GM18502 (cell line): ENCODE data around the gene POU5F1.
"Not testable (repeated sequence)": the region's sequence is repeated elsewhere in the genome, so short reads cannot be mapped to it uniquely, and the experiment has no call there.

Experiments
- ATAC-seq: cut with Tn5 transposase; IDR thresholded peaks from one replicate; pipeline ENCODE4 v1.9.1; 2021; ENCODE audit warnings: mild to moderate bottlenecking; ENCODE audit not compliant: unreplicated experiment, poor library complexity

Gene POU5F1

DNA sequence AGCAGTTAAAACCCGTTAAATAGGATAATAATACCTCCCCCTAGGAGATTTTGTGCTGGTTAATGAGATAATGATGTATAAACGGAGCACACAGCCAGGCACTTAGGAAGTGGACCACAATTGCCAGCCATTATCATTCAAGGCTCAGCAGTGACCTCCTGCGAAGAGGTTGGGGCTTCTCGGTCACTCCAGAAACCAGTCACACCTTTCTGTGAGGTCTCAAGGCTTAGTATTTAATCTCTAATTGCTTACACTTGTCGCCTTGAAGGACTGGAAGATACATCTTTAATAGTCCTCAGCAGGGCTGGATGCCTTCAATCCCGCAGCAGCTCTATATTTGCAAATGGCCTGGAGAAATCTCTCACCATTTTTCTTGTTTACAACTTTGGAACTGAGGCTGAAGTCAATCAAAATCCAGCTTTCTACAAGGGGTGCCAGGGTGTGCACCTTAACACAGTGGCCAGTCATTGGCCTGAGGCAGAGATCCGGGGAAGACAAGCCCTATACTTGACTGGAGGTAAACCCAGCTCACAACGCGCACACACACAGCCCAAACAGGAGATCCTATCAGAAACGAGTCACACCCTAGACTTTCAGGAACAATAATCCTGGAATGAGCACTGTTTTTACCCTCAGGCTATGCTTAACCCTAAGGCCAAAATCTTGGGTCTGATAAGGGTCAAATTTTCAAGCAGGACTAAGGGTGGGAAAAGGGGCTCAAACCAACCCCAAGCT, 1.2 kb downstream of the POU5F1 start:
- ATAC-seq = no peak

DNA sequence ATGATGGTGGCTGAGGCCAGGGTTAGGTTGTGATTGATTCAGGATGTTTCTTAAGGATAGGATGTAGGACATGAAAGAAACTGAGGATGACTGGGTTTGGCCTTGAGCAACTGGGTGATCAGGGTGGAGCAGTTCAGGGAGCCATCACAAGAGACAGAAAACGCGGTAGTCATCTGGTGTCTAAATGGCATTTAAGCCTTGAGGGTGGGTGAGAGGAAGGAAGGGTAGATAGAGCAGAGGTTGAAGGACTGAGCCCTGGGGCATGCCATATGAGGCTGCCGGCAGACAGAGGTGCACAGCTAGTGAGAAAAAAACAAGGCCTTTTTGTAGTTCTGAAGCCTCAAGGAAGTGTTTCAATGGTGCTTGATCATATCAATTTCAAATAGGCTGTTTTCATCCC, 1.9 kb downstream of the POU5F1 start:
- no peak for ATAC-seq

- ATAC-seq = no peak
These were observed 4.5 kb downstream of the POU5F1 start for GRCh38 chr6:31165986-31166385.

DNA sequence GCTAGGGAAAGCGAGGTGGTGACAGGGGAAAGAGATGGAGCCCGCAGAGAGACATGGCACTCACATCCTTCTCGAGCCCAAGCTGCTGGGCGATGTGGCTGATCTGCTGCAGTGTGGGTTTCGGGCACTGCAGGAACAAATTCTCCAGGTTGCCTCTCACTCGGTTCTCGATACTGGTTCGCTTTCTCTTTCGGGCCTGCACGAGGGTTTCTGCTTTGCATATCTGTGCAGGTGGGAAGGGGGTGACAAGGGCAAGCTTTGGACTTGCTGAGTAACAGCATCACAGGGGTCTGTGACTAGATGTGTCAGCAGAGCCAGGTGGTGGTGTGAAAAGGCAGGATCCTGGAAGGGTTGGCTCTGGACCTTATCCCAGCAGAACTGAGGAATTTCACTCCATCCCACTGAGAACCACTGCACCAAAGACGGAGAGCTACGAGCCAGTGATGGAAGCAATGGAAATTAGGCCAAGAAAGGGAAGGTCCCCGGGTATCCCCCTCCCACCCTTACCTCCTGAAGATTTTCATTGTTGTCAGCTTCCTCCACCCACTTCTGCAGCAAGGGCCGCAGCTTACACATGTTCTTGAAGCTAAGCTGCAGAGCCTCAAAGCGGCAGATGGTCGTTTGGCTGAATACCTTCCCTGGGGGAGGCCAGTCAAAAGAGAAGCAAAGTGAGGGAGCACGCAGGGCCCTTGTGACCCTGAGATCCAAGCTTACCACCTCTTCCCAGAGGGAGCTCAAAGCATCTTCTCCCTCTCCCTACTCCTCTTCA, 5.2 kb downstream of the POU5F1 start:
- peak; percentile 79 for ATAC-seq

DNA sequence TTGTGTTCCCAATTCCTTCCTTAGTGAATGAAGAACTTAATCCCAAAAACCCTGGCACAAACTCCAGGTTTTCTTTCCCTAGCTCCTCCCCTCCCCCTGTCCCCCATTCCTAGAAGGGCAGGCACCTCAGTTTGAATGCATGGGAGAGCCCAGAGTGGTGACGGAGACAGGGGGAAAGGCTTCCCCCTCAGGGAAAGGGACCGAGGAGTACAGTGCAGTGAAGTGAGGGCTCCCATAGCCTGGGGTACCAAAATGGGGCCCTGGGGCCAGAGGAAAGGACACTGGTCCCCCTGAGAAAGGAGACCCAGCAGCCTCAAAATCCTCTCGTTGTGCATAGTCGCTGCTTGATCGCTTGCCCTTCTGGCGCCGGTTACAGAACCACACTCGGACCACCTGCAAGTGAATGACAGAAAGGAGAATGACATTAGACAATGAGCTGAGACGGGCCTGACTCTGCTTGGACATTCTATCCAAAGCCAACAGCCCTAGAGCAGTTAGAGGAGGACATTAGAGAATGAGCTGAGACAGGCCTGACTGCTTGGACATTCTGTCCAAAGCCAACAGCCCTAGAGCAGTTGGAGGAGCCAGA, 5.9 kb downstream of the POU5F1 start:
- ATAC-seq = not testable (repeated sequence)

DNA sequence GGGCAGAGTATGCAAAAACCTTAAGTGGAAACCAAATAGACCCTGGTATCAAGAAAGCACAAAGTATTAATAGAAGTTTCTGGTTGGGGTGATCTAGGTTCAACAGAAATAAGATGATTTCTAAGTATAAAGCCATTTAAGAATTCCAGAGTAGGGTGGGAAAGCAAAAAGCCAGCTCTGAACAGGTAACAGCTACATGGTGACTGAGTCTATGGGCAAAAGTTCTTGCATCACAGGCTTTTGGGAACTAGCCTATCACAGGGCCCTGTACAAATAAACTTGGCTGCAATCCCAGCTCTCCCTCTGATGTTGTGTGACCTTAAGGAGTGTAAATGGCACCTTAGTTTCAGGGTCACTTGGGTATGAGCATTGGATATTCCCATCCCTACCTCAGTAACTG, 6.6 kb downstream of the POU5F1 start:
- ATAC-seq = no peak

DNA sequence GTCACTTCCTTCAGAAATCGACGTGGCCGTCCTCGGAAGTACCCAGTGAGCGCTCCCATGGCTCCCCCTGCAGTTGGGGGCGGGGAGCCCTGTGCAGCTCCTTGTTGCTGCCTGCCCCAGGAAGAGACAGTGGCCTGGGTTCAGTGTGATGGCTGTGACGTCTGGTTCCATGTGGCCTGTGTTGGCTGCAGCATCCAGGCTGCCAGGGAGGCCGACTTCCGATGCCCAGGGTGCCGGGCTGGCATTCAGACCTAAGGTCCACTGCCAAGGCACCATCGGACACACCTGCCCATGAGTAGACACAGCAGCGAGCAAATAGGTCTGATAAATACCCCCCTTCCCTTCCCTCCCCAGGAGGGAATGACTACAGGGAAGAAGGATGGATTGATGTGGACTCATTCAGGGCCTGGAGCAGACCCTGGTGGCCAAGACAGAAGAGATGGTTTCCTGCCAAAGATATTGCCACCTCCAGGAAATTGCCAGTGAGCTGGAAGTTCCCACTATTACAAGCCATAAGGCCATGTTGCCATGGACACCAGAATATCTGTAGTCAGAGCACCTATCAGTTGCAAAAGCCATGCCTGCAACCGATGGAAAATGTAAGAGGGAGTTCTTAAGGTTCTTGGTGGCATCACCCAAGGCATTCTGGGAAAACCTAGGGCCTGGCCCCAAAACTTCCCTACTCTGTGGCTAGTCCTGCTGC, 7.9 kb downstream of the POU5F1 start:
- no peak for ATAC-seq

- ATAC-seq = no peak
These were observed 9.0 kb downstream of the POU5F1 start for GRCh38 chr6:31161216-31162126.

DNA sequence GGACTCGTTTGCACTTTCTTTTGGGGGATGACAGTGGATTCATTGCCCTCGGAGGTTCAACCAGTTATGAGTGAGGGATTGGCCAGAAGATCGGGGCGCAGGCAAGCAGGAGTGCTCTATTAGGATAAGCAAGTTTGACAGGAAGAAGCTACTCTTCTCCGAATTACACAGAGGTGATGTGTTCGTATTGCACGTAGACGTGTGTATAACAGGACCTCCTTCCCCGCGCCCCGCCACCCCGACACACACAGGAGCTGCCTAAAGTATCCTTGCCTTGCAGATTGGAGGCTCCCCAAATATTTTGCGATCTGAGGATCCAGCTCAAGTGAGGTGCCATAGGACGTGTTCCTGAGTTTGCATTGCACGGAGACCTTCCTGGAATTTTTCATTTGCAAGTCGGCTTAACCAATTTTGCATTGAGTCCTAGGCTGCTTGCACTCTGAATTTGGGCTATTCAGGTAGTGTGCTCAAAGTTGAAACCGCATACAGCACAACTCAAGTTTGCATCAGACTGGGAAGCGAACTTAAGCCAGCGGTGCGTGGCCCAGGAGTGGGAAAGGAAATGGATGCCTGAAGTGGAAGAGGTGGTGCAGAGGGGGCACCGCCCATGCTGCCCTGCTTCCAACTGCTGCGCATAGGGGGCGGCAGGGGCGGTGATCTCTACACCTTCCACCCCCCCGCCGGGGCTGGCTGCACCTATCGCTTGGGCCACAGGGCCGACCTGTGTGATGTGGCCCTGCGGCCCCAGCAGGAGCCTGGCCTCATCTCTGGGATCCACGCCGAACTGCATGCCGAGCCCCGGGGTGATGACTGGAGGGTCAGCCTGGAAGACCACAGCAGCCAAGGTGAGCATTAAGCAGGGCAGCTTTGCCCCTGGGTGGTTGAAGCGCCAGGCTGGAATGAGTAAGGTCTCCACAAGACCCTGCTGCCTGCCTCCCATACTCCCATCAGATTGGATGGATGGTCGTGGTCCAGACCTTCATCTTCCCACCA, 11.3 kb downstream of the POU5F1 start:
- ATAC-seq = no peak

GRCh38 chr6:31158140-31158862, 12.2 kb downstream of the POU5F1 start, which contains the start of gene TCF19:
TCF19 (plus strand) TSS chr6:31158589; CDS start chr6:31159470, 881 bp downstream.
- ATAC-seq = peak; percentile 76

DNA sequence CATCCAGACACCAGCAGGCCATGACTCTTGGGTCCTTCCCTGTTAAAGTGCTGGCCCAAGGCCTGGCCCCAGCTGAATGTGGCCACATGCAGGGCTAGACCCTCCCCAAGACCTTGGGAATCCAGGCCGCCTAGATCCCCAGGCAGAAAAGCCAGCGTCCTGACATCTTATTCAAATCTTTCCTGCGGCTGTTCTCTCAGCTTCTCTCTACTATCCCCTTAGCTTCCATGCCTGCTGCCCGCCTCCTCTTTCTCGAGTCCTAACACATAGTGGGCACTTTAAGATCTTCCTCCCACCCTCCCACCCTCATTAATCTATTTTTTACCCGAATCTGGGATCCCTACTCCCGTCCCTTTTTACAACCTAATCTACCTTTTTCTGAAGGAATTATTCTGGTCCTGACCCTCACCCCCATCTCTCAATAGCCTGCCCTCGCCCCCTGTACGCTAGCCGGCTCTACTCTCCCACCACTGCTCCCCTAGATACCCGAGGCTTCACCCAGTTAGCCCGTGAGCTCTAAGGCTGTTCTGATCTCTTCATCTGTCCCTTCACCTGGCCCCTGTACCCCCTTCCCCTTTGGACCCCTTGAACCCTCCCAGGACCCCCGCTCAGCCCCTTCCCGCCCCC, 12.9 kb downstream of the POU5F1 start, which contains the start of gene CCHCR1:
Gene CCHCR1 (minus strand): TSS at position 290 of the 627 bp plus-strand sequence. CDS start 202 bp downstream, at position 88.
- ATAC-seq = peak; percentile 8

DNA sequence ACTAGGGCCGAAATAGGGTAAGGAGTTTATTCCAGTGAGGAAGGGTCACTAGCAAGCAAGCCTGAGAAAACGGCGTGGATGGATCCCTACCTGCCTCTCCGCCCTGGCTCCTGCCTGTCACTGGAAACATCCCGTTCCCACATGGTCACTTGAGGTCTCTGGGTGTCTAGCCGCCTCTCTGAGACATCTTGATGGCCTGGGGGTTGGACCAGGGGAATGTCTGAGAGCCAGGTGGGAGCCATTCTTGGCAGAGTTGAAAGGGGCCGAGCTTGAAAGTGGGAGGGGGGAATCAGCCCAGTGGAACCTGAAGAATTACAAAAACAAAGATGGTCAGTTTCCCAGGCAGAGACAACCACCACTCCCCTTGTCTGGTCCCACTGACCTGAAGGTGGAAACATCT, 13.8 kb downstream of the POU5F1 start:
- no peak for ATAC-seq

DNA sequence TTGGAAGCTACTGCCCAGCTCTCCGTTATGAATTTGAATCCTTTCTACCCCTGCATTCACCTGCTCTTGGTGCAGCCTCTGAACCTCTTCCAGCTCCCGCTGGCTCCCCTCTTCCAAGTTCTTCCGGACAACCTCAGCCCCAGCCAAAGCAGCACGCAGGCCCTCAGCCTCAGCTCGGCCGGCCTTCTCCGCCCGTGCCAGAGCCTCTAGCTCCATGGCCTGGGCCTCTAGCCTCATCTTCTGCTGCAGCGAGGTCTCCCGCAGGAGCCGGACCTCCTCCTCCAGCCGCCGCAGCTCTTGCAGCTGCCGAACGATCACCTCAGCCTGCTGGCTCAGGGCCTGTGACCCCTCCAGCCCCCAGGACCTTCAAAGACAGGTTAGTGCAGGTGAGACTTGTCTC, 16.0 kb downstream of the POU5F1 start:
- ATAC-seq = no peak

DNA sequence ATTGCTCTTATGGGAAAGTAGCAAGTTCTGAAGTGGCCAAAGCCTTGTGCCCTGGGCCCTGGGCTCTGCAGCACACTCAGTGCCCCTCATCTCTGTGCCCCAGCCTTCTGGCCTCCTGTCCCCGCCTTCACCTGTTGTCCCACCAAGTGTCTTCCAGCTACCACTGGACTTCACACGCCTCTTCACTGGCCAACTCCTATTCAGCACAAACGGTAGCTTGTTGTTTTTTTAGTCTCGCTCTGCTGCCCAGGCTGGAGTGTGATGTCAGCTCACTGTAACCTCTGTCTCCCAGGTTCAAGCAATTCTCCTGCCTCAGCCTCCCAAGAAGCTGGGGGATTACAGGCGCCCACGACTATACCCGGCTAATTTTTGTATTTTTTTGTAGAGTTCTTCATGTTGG, 17.7 kb downstream of the POU5F1 start:
- no peak for ATAC-seq

GRCh38 chr6:31149827-31150447, 20.5 kb downstream of the POU5F1 start:
- ATAC-seq = no peak

- no peak for ATAC-seq
These were observed 25.1 kb downstream of the POU5F1 start for GRCh38 chr6:31145386-31145785.

GRCh38 chr6:31144970-31145340, 25.5 kb downstream of the POU5F1 start:
- no peak for ATAC-seq
